Keratinocyte (primary cell): ENCODE measurements around the gene TRIM14.

Experiments
- EZH2 ChIP-seq: IDR thresholded peaks from one replicate; pipeline ENCODE4 v1.6.1; 2012; ENCODE audit warnings: inconsistent platforms, mild to moderate bottlenecking, low read length, moderate library complexity
- TF ChIP-seq, protein P1 (sequence below), 3 experiments: IDR thresholded peaks in 1 of 3; conservative IDR thresholded peaks in 1 of 3; optimal IDR thresholded peaks in 1 of 3; 2 replicates in 2 of 3; 3 replicates in 1 of 3; pipeline versions ENCODE3 to v1.5.1; 2011; ENCODE audit warnings: low read length in 3 of 3, mild to moderate bottlenecking in 3 of 3, moderate library complexity in 2 of 3, control low read depth in 1 of 3, inconsistent platforms in 1 of 3; ENCODE audit not compliant: insufficient read depth in 2 of 3; ENCODE audit errors: extremely low read depth in 1 of 3

DNA sequence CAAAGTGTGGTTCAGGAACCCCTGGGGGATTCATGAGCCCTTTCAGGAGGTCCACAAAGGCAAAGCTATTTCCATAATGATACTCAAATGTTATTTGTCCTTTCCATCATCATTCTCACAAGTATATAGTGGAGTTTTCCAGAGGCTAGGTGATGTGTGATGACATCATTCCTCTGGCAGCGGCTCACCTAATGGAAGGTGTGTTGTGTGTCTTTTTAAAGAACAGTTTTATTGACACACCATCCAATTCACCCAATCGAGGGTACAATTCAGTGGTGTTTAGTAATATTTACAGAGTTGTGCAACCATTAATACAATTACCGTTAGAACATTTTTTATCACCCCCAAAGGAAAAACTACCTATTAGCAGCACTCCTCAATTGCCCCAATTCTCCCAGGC, 52.8 kb downstream of the TRIM14 start:
- TF ChIP-seq, protein P1, sequence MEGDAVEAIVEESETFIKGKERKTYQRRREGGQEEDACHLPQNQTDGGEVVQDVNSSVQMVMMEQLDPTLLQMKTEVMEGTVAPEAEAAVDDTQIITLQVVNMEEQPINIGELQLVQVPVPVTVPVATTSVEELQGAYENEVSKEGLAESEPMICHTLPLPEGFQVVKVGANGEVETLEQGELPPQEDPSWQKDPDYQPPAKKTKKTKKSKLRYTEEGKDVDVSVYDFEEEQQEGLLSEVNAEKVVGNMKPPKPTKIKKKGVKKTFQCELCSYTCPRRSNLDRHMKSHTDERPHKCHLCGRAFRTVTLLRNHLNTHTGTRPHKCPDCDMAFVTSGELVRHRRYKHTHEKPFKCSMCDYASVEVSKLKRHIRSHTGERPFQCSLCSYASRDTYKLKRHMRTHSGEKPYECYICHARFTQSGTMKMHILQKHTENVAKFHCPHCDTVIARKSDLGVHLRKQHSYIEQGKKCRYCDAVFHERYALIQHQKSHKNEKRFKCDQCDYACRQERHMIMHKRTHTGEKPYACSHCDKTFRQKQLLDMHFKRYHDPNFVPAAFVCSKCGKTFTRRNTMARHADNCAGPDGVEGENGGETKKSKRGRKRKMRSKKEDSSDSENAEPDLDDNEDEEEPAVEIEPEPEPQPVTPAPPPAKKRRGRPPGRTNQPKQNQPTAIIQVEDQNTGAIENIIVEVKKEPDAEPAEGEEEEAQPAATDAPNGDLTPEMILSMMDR (optimal IDR thresholded peaks at IDR 0.05 in 1 of 3, IDR thresholded peaks at IDR 0.05 in 1 of 3, conservative IDR thresholded peaks at IDR 0.05 in 1 of 3; ENCODE audit: extremely low read depth in 1 of 3, insufficient read depth in 2 of 3, low read length in 3 of 3): no peak
- no peak for TF ChIP-seq EZH2
